Activated naive CD4-positive, alpha-beta T cell treated with anti-CD3 and anti-CD28 coated beads, Interleukin-2, amount 10 ng/mL, durations not matched to agents 7 days and 5 days (primary cell): ENCODE measurements around the gene CDKN2AIP.
A peak's percentile ranks its signal among the peaks of the same experiment; 100 is the strongest.

Experiments
- CTCF ChIA-PET: fragments of 350-600 bp; sonication (Branson Sonifier 250); formaldehyde crosslinking; loops from one replicate; lab custom pipeline; 2021; ENCODE audit warnings: antibody characterized with exemption; lab: Charles Lee
- DNase-seq: peaks from one replicate; pipeline ENCODE4 v3.0.0-alpha.2; 2020
- H3K27ac Mint-ChIP-seq: one replicate; pipeline ENCODE4 v1.8.0; 2021; ENCODE audit warnings: mild to moderate bottlenecking, moderate library complexity, mixed read lengths
- H3K27me3 Mint-ChIP-seq: one replicate; pipeline ENCODE4 v1.8.0; 2021; ENCODE audit warnings: mild to moderate bottlenecking, mixed read lengths
- H3K36me3 Mint-ChIP-seq: one replicate; pipeline ENCODE4 v1.8.0; 2021; ENCODE audit warnings: mixed read lengths
- H3K4me1 Mint-ChIP-seq: one replicate; pipeline ENCODE4 v1.8.0; 2021; ENCODE audit warnings: mixed read lengths
- H3K4me3 Mint-ChIP-seq: one replicate; pipeline ENCODE4 v1.8.0; 2021; ENCODE audit warnings: mild to moderate bottlenecking, moderate library complexity, mixed read lengths
- H3K9me3 Mint-ChIP-seq: one replicate; pipeline ENCODE4 v1.8.0; 2021; ENCODE audit warnings: mixed read lengths

The CDKN2AIP gene, protein sequence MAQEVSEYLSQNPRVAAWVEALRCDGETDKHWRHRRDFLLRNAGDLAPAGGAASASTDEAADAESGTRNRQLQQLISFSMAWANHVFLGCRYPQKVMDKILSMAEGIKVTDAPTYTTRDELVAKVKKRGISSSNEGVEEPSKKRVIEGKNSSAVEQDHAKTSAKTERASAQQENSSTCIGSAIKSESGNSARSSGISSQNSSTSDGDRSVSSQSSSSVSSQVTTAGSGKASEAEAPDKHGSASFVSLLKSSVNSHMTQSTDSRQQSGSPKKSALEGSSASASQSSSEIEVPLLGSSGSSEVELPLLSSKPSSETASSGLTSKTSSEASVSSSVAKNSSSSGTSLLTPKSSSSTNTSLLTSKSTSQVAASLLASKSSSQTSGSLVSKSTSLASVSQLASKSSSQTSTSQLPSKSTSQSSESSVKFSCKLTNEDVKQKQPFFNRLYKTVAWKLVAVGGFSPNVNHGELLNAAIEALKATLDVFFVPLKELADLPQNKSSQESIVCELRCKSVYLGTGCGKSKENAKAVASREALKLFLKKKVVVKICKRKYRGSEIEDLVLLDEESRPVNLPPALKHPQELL

DNA sequence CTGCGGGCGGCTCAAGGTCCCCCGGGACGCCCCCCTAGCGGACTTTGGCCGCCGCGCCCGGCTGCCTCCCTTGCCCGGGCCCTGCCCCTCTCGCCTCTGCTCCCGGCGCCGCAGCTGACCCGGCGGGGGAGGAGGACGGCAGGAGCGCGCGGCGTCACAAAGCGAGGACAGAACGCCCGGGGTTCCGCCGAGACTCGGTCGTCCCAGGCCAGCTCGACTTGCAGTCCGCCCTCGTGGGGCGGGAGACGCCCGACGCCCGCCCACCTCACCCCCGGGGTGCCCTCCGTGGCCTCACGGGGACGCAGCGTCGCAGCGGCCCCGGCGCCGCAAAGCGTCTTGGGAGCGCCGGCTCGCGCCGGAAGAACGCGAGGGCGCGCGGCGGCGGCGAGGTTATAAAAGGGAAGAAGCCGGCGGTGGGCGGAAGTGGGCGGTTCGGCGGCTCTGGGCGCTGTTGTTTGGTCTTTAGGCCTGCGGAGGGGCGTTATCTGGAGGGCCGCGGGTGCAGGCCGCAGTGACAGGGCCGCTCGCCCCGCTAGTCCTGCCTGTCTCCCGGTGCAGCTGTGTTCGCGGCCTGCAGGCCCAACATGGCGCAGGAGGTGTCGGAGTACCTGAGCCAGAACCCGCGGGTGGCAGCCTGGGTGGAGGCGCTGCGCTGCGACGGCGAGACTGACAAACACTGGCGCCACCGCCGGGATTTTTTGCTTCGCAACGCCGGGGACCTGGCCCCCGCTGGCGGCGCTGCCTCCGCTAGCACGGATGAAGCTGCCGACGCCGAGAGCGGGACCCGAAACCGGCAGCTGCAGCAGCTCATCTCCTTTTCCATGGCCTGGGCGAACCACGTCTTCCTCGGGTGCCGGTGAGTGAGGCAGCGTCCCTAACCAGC is at the start of gene CDKN2AIP:
TSS of gene CDKN2AIP (plus strand) at position 423 of the 883 bp plus-strand sequence. CDS start at position 585, 162 bp downstream.
- peak; percentile 94 for DNase-seq
- H3K9me3 Mint-ChIP-seq, result no peaks in the 10 kb centered on the region
- H3K27me3 Mint-ChIP-seq, result peaks cover 3% of the 10 kb centered on the region
- H3K36me3 Mint-ChIP-seq, result peaks cover 39% of the 10 kb centered on the region
- H3K27ac Mint-ChIP-seq, result peak within 1 kb of the TSS; percentile 100
- CTCF ChIA-PET, result interaction anchor here (1.0 kb wide), 1 partner anchor 37 kb away, joined by 4 read pairs; no protein-coding TSS in a partner anchor
- peaks cover 50% of the 10 kb centered on the region for H3K4me1 Mint-ChIP-seq
- peak within 1 kb of the TSS; percentile 100 for H3K4me3 Mint-ChIP-seq

- Mint-ChIP-seq H3K27me3 (peaks cover 46% of the 10 kb centered on the region), H3K4me1 (peaks cover 40% of the 10 kb centered on the region), H3K36me3 (no peaks in the 10 kb centered on the region), H3K27ac (no peak overlapping the region), H3K9me3 (no peaks in the 10 kb centered on the region), H3K4me3 (no peak overlapping the region)
- no peak for DNase-seq
- CTCF ChIA-PET, result interaction anchor here (1.8 kb wide), 1 partner anchor 12 kb away, joined by 5 read pairs; no protein-coding TSS in a partner anchor
Observed at GRCh38 chr4:183395395-183395794, 49.0 kb upstream of the CDKN2AIP start.

DNA sequence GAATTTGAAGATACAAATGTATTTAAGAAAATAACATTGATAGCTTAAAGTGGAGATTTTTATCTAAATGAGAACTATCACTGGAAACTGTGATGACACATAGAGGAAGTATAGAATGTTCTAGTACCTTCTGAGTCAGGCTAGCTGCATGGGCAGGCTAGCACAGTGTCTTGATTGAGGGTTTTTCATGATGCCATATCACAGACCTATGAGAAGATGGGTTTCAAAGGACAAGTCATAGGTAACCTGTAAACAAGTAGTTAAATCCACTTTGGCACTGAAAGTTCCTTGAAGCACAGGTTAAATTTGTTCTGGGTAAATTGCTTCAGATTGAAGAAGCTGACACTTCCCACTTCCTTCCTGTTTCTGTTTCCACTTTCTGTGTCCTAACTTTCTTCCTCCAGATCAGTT is 48.2 kb upstream of the CDKN2AIP start:
- Mint-ChIP-seq H3K36me3 (no peaks in the 10 kb centered on the region), H3K27me3 (peaks cover 52% of the 10 kb centered on the region), H3K4me1 (peaks cover 40% of the 10 kb centered on the region), H3K9me3 (no peaks in the 10 kb centered on the region), H3K27ac (no peak overlapping the region), H3K4me3 (no peak overlapping the region)
- CTCF ChIA-PET, result interaction anchor here (1.8 kb wide), 1 partner anchor 11 kb away, joined by 5 read pairs; no protein-coding TSS in a partner anchor
- DNase-seq, result no peak

- H3K36me3 Mint-ChIP-seq, result no peaks in the 10 kb centered on the region
- no peak for DNase-seq
- H3K27me3 Mint-ChIP-seq, result peaks cover 53% of the 10 kb centered on the region
- CTCF ChIA-PET, result interaction anchor here (1.2 kb wide), 1 partner anchor 10 kb away, joined by 3 read pairs; no protein-coding TSS in a partner anchor
- H3K9me3 Mint-ChIP-seq, result no peaks in the 10 kb centered on the region
- no peak overlapping the region for H3K27ac Mint-ChIP-seq
- H3K4me3 Mint-ChIP-seq, result peak overlapping the region; percentile 61
- H3K4me1 Mint-ChIP-seq, result peaks cover 33% of the 10 kb centered on the region
Observed at GRCh38 chr4:183397741-183398297, 46.6 kb upstream of the CDKN2AIP start.

DNA sequence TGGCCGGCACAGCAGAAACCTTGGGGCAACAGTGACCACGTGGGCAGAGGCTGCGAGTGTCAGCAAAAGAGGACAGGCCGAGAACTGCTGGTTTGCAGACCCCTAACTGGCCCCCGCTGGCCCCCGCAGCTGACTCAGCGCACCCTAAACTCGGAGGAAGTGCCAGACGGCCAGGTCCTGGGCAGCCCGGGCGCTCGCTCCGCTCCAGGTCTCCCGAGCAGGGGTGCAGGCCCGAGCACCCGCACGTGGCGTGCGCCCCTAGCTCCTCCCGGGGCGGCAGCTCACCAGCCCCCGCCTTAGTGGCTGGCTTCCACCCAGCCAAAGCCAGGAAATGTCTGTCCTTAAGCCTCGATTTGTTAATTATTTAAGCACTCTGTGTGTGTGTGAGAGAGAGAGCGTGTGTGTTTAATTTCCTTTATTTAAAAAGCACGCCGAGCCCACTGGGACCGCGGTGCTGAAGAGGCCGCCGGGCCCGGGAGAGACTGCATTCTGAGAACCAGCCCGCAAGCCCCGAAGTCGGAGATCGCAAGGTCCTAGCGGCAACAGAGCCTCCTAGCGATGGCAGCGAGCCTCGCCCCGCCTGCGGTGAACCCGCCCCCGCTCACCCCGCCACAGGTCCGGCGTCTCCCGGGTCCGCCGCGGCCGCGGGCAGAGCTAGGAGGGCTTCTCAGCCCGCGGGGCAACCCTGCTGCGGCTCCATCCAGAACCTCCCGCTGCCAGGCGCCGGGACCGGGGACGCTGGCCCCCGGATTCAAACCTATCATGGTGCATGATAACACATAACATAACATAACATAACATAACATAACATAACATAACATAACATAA is 45.9 kb upstream of the CDKN2AIP start:
- CTCF ChIA-PET, result interaction anchor here (1.0 to 1.2 kb wide), 4 partner anchors 9 to 135 kb away, joined by 3 read pairs; no protein-coding TSS in a partner anchor
- DNase-seq, result peak; percentile 71

GRCh38 chr4:183399126-183399522 is 45.3 kb upstream of the CDKN2AIP start:
- Mint-ChIP-seq H3K27me3 (peaks cover 59% of the 10 kb centered on the region), H3K36me3 (no peaks in the 10 kb centered on the region), H3K4me3 (peak overlapping the region; percentile 75), H3K4me1 (peaks cover 32% of the 10 kb centered on the region), H3K27ac (no peak overlapping the region), H3K9me3 (no peaks in the 10 kb centered on the region)
- DNase-seq, result no peak
- CTCF ChIA-PET, result interaction anchor here (1.0 to 1.1 kb wide), 3 partner anchors 8 to 136 kb away, joined by 3 read pairs; no protein-coding TSS in a partner anchor

More for the DNA sequence above, 45.9 kb upstream of the CDKN2AIP start:
- no peaks in the 10 kb centered on the region for H3K36me3 Mint-ChIP-seq
- peak overlapping the region; percentile 7 for H3K27ac Mint-ChIP-seq
- H3K4me3 Mint-ChIP-seq, result peak overlapping the region; percentile 75
- H3K4me1 Mint-ChIP-seq, result peaks cover 33% of the 10 kb centered on the region
- H3K9me3 Mint-ChIP-seq, result no peaks in the 10 kb centered on the region
- H3K27me3 Mint-ChIP-seq, result peaks cover 59% of the 10 kb centered on the region

GRCh38 chr4:183399616-183400015 is 44.8 kb upstream of the CDKN2AIP start:
- no peaks in the 10 kb centered on the region for H3K9me3 Mint-ChIP-seq
- no peak overlapping the region for H3K4me3 Mint-ChIP-seq
- peaks cover 57% of the 10 kb centered on the region for H3K27me3 Mint-ChIP-seq
- no peak overlapping the region for H3K27ac Mint-ChIP-seq
- H3K36me3 Mint-ChIP-seq, result no peaks in the 10 kb centered on the region
- no peak for DNase-seq
- H3K4me1 Mint-ChIP-seq, result peaks cover 32% of the 10 kb centered on the region
- CTCF ChIA-PET, result interaction anchor here (1.0 to 1.1 kb wide), 2 partner anchors 8 to 136 kb away, joined by 3 read pairs; no protein-coding TSS in a partner anchor

GRCh38 chr4:183400035-183400434 is 44.4 kb upstream of the CDKN2AIP start:
- no peak overlapping the region for H3K27ac Mint-ChIP-seq
- peaks cover 59% of the 10 kb centered on the region for H3K27me3 Mint-ChIP-seq
- CTCF ChIA-PET, result interaction anchor here (1.0 kb wide), 1 partner anchor 7 kb away, joined by 3 read pairs; no protein-coding TSS in a partner anchor
- H3K9me3 Mint-ChIP-seq, result no peaks in the 10 kb centered on the region
- no peaks in the 10 kb centered on the region for H3K36me3 Mint-ChIP-seq
- DNase-seq, result no peak
- peaks cover 34% of the 10 kb centered on the region for H3K4me1 Mint-ChIP-seq
- H3K4me3 Mint-ChIP-seq, result no peak overlapping the region

DNA sequence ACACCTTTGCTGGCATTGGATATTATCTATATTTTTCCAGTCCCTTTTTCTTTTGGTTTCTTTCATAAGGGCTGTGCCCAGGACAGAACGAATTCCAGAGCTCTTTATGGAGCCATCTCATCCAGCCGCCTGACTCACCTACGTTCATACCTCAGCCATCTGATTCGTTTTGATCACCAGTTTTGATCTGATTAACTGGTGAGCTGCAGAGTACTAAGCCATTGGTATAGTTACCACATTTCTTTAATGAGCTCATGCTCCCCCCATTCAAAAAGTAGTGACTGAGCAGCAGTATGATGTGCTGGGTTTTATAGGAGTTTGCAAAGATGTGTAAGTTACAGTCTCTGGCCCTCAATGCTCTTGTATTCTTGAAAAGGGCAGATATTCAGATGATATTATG is 43.0 kb upstream of the CDKN2AIP start:
- H3K36me3 Mint-ChIP-seq, result no peaks in the 10 kb centered on the region
- no peak overlapping the region for H3K4me3 Mint-ChIP-seq
- H3K4me1 Mint-ChIP-seq, result peaks cover 31% of the 10 kb centered on the region
- CTCF ChIA-PET, result no interaction called here
- no peak for DNase-seq
- no peaks in the 10 kb centered on the region for H3K9me3 Mint-ChIP-seq
- H3K27ac Mint-ChIP-seq, result no peak overlapping the region
- H3K27me3 Mint-ChIP-seq, result peaks cover 59% of the 10 kb centered on the region

DNA sequence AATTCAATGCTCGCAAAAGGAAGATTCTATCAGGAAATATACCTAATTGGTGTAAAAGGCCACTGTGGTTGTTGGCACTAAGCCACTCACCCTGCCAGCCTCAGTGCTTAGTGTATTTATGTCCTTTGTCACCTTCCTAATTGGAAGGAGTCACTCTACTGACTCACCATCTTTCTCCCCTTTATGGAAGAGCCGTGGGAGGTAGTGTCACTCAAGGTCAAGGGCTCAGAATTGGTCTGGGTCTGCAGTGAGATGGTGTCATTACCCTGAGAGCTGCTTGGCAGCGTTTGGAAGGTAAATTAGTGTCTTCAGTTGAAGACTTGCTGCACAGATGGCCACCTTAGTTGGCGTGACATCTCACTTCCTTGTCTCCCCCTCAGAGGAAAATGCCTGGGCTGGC is 41.7 kb upstream of the CDKN2AIP start:
- no peak for DNase-seq
- Mint-ChIP-seq H3K9me3 (no peaks in the 10 kb centered on the region), H3K36me3 (no peaks in the 10 kb centered on the region), H3K27me3 (peaks cover 54% of the 10 kb centered on the region), H3K27ac (no peak overlapping the region), H3K4me1 (peaks cover 32% of the 10 kb centered on the region), H3K4me3 (no peak overlapping the region)
- CTCF ChIA-PET, result interaction anchor here (0.6 kb wide), 1 partner anchor 13 kb away, joined by 3 read pairs; no protein-coding TSS in a partner anchor

DNA sequence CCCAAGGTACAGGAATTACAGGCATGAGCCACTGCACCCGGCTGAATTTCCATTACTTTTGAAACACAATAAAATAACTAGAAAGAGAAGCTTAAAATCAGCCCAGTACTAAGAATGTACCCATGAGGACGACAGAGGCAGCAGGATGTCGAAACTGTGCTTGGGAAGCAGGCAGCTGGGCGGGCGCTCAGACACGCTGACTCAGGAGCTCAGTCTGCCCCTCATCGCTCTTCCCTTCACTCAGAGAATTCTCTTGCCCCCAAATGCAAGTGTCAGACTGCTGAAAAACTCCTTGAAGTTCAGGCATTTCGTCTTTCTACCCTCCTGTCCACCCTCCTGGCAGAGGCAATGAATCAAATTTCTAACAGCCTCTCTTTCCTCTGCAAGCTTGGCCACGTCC is 41.0 kb upstream of the CDKN2AIP start:
- Mint-ChIP-seq H3K36me3 (no peaks in the 10 kb centered on the region), H3K27ac (no peak overlapping the region), H3K27me3 (peaks cover 50% of the 10 kb centered on the region), H3K4me1 (peaks cover 32% of the 10 kb centered on the region), H3K4me3 (no peak overlapping the region), H3K9me3 (no peaks in the 10 kb centered on the region)
- CTCF ChIA-PET, result interaction anchor here (1.0 to 1.1 kb wide), 2 partner anchors 9 to 17 kb away, joined by 3 read pairs; no protein-coding TSS in a partner anchor
- DNase-seq, result no peak

DNA sequence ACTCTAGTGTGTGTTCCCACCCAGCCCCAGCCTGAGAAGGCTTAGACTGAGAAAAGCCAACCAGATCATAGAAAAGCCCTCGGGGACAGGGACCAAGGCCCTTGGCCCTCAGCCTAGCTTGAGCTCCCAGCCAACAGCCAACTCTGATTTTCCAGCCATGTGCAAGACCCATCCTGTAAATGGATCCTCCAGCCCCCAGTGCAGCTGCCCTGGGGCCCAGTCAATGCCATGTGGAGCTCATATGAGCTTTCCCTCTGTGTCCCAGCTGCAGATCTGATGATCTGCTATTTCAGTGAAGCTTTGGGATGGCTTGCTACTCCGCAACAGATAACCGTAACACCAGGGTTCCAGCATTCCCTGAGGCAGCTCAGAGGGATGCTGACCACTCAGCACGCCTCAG is 40.5 kb upstream of the CDKN2AIP start:
- no peak for DNase-seq
- Mint-ChIP-seq H3K36me3 (no peaks in the 10 kb centered on the region), H3K9me3 (no peaks in the 10 kb centered on the region), H3K4me1 (peaks cover 29% of the 10 kb centered on the region), H3K4me3 (no peak overlapping the region), H3K27me3 (peaks cover 49% of the 10 kb centered on the region), H3K27ac (no peak overlapping the region)
- CTCF ChIA-PET, result interaction anchor here (1.0 to 1.1 kb wide), 2 partner anchors 8 to 17 kb away, joined by 3 read pairs; no protein-coding TSS in a partner anchor
